NCI-H446 (cell line): ENCODE data around the gene GPC5.

ENCODE experiments used
- DNase-seq, 2 experiments: peaks; one replicate each; lab custom pipeline; 2025; lab: John Stamatoyannopoulos, UW

The GPC5 gene

GRCh38 chr13:91978571-91978970 lies 580.1 kb downstream of the GPC5 start:
- DNase-seq: no peak

DNA sequence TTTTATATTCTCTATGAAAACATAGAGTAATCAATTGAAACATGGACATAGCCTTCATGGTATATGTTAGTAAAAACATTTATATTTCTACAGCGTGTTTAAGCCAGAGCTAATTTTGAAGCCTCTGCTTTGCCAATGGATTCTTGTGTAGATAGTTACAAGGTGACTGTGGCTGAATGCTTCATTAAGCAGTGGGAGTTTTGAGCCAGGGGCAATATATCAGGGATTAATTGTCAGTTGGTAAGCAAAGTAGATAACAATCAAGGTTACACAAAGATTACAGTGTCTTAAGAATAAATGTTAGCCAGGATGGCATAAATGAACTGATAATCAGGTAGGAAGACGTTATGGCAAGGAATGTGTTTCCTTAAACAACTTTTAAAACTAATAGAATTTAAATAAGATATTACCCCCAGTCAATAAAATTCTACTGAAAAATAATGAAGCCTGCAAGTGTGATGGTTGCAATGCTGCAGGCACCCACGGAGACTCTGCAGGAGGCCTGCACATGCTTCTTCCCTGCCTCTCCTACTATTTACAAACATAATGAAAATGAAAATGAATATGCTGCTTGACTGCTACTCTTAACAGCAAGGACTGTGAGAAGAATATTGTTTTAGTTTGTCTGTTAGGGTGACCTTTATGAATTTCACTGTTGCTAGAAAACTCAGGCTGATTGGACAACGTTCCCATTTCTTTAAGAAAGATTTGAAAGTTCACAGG lies 588.5 kb downstream of the GPC5 start:
- no peak for DNase-seq

DNA sequence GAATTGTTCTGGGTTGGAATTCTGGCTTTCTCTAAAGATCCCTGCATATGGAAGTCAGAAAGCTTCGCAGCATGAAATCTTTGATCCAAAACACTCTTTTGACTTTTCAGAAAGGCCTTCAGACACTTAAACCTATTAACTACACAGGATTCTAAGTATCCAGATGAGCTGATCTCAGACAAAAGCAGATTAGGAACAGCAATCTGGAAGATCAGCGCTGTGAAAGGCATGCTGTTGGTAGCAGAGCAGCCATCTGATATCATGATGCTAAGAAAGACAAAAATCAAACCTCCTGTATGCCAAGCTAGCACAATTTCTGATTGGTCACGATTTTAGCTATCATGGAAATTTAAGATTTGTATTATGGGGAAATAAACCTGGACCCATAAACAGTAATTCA lies 589.9 kb downstream of the GPC5 start:
- no peak for DNase-seq

GRCh38 chr13:92012787-92013186 lies 614.4 kb downstream of the GPC5 start:
- no peak for DNase-seq

DNA sequence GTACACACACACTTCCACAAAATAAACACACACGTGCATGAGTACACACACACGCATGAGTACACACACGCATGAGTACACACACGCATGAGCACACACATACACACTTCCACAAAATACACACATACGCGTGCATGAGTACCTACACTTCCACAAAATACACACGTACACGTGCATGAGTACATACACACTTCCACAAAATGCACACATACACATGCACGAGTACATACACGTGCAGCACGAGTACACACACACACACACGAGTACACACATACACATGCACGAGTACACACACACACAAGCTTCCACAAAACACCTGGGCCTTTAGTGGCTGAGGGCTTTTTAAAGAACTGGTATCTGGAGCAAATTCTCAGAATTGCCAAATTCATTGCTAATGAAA lies 619.3 kb downstream of the GPC5 start:
- no peak for DNase-seq

DNA sequence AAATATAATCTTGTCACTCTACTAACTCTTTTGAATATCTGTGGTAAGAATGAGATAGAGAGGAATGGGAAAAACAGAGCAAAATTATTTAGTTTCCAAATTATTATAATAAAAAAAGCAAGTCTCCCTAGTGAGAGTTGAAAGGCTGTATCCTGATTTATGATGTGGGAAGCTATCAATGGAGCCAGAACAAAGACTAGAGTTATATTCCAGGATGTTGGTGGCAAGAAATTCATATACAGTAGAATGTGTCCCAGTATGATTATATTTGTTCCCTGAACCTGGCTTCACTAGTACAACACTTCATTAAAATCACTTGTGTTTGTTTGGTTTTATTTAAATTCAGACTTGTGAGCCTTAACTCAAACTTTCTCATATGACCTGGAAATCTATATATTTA lies 630.3 kb downstream of the GPC5 start:
- DNase-seq: no peak

DNA sequence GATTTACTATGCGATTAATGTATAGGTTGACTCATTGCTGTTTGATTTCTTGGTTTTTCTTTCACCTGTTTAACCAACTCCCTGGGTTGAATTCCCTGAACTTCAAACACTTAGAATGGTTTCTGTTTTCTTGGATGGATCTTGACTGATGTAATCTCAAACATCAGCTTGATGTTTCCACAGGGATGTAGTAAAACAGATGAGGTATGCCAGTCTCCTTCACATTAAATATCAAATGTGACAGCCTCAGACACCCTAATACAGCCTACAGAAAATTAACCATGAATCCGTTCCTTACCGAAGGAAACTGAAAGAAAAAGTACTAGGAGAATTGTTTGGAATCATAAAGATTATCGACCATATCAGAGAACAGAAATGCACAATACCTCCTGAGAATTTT lies 631.2 kb downstream of the GPC5 start:
- DNase-seq: no peak

- DNase-seq: peak in 1 of 2 experiments; percentile 34
Measured at GRCh38 chr13:92038905-92039304, 640.5 kb downstream of the GPC5 start.

- no peak for DNase-seq
Measured at GRCh38 chr13:92042522-92042921, 644.1 kb downstream of the GPC5 start.

DNA sequence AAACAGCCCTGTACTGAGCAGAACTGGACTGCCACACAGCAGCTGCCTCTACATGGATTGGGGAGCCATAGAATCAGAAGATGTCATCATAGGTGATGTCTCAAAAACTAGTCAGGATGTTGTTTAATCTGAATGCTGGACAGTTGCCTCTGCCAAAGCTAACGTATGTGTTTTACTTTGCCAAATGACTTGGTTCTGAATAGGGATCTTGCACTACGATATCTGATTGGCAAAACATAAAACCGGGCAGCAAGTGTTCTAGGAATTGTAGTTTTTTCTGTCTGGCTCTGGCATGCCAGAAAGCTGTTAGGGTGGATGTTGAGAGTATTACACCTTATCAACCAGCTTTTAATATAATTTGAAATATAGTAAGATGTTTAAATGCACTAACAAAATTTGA lies 645.9 kb downstream of the GPC5 start:
- peak in 1 of 2 experiments; percentile 1 for DNase-seq

- DNase-seq: no peak
Measured at GRCh38 chr13:92054389-92054788, 656.0 kb downstream of the GPC5 start.

DNA sequence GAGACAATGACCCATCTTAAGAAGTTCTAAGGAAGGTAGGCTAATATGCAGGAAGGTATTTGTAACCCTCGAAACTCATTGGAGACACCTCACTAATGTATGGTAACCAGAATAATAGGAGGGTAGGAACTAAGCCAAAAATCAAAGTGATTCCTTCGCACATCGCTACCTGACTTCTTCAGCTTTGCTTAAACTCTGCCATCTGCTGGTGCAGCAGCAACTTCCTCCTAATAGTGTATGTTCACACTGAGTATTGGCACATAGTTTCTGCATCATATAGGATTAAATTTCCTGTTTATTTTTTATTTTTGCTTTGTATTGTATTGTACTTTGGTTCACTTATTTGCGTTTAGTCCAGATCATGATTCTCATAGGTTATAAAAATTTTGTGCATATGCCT lies 676.2 kb downstream of the GPC5 start:
- DNase-seq: peak in 1 of 2 experiments; percentile 6

DNA sequence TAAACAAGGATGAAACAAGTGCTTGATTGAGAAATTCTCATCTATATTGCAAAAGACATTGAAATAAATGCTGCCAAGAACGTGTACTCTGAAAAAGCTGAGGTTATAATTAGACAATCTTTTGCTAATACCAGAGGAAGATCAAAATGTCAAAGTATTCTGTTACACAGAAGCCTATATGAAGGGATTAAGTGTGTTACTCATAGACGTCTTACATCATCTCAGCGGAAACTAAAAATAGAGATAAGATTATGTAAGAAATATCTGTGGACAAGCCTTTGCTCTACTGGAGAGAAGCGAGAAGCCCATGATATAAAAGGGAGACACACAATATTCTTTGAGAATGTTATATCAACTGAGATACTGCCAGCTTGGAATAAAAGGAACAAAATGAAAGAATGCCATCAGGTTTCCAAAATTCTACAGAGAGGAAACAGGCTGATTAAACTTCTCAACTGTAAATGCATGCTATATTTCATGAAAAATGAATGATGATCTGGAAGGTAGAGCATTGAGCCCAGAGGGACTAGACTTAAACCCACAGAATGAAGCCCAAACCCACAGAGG lies 699.0 kb downstream of the GPC5 start:
- DNase-seq: no peak

DNA sequence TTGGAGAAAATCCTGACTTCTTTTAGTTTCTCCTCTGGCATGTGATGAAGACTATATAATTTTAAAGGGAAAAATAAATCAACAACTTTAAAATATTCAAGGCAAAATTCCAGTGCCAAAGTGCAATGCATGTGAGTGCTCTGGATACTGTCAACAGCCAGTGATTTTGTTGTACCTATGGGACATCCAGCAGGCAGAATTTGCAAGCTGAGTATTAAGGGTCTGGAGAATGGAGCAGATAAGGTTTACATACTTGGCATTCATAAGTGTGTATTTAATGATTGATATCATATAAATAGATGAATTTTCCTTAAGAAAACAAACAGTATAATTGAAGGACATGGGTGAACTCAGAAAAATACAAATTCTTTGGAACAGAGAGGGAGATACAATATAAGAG lies 703.4 kb downstream of the GPC5 start:
- DNase-seq: no peak

GRCh38 chr13:92103689-92104153 lies 705.3 kb downstream of the GPC5 start:
- DNase-seq: no peak

GRCh38 chr13:92122186-92122853 lies 723.9 kb downstream of the GPC5 start:
- no peak for DNase-seq

- DNase-seq: no peak
Measured at GRCh38 chr13:92126399-92126798, 728.0 kb downstream of the GPC5 start.

- no peak for DNase-seq
Measured at GRCh38 chr13:92135509-92135908, 737.1 kb downstream of the GPC5 start.

- DNase-seq: no peak
Measured at GRCh38 chr13:92136449-92137155, 738.2 kb downstream of the GPC5 start.

DNA sequence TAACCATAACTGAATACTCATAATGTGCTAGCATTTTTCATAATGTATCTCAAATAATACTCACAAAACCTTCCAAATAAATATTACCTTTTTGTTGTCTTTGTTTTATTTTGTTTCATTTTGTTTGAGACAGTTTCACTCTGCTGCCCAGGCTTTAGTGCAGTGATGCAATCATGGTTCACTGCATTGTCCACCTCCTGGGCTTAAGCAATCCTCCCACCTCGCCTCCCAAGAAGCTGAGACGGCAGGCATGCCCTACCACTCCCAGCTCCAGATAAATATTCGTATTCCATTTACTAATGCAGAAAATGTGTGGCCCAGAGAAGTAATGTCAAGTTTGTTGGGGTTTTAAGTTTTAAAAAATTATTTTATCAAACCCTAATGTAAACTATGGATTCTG lies 739.1 kb downstream of the GPC5 start:
- no peak for DNase-seq

DNA sequence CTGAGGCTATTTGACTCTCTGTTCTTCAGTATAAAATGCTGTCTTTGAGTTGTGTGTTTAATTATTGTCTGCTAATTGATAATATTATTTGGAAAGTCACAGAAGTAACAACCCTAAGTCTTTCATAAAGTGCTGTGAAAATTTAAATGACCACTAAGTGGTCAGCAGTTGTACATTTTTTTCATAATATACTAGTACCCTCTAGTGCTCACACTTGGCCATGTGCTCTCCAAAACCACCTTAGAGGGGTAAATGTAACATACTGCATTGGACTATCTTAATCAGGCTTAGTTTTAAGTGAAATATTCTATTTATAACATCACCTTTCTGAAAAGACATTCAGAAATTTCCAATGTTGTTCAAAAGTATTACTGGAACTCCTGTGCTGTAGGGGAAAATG lies 745.3 kb downstream of the GPC5 start:
- no peak for DNase-seq

DNA sequence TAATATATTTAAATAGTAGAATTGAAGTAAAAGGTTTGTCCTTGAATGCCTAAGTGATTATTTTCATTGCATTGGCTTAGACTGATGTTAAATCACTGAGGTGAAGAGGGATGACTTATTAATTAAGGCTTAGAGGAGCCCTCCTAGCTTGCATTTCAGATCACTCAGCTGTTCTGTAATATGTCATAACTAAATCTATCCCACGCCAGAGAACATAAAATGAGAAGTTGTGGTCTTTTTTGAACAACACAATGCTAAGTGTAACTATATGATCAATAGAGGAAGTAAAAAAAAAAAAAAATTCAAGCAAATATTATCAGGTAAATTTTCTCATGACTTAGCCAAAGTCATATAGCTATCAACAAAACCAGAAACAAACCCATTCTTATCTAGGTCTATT lies 752.2 kb downstream of the GPC5 start:
- no peak for DNase-seq

DNA sequence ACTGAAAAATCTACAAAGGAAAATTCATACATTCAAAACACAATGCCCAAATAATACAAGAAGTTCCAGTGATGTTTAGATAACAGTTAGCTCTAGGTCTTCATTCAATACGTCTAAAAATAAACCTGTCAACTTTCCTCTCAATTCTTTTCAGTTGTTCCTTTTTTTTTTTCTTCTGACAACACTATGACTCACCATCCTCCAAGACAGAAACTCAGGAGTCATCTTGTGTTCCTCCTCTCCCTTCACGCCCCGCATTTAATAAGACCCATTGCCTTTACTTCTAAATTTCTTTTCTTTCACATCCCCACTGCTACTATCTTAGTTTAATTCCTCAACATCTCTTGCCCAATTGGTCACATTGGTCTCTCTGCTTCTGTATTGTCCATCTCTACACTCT lies 759.9 kb downstream of the GPC5 start:
- DNase-seq: no peak
